GM18505 (cell line): Measurements from ENCODE around the gene CEBPG.

Experiments
- ATAC-seq: cut with Tn5 transposase; IDR thresholded peaks from one replicate; pipeline ENCODE4 v1.9.1; 2021; ENCODE audit not compliant: unreplicated experiment
- POLR2A ChIP-seq: IDR thresholded peaks from 4 replicates; pipeline ENCODE4 v1.6.1; 2011; ENCODE audit warnings: borderline replicate concordance; ENCODE audit not compliant: insufficient read depth, insufficient read length; ENCODE audit errors: extremely low read depth

The CEBPG gene

DNA sequence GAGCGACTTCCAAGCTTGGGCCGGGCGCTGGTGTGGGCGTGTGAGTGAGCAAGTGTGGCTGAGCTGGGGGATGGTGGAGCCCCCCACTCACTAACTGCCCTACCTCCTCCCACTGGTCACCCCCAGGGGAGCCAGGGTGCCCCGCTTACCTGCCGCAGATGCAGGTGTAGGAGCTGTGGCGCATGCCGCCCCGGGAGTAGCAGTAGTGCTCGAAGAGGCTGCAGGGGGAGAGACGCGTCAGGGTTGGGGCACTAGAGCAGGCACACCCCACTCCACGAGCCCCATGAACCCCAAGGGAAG lies 39.9 kb downstream of the CEBPG start:
- ATAC-seq, result no peak
- no peak for TF ChIP-seq POLR2A

DNA sequence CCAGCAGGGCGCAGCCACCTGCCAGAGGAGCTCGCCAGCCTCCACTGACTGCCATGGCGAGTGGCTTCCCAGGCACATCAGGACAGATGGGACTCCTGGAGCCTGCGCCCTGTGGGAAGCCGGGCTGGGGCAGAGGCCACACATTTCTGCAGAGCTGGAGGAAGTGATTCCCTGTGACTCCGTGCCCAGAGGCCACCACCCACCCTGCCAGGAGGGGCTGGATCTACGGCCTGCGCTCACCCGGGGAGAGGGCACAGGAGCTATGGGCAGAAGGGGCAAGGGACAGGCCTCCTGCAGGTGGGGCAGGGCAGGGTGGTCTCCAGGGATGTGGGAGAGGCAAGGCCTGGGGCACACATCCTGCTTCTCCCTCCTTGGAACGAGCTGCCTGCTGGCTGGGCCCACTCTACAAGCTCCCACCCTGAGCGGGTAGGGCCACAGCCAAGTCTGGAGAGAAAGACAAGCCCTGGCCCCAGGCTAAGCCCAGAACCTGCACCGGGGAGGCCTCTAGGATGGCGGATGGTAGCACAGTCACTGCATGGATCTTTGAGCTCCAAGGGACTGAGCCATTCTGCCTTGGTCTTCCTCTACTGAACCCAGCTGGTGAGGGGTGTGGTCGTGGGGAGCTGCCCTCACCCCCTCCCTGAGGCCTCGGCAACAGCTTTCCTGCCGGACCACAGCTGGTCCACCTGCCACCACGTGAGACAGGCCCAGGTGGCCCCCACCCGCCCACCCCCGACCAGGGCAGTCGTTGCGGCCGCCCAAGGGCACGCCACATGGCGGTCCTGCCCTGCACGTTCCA lies 40.6 kb downstream of the CEBPG start:
- no peak for ATAC-seq
- TF ChIP-seq POLR2A, result no peak

DNA sequence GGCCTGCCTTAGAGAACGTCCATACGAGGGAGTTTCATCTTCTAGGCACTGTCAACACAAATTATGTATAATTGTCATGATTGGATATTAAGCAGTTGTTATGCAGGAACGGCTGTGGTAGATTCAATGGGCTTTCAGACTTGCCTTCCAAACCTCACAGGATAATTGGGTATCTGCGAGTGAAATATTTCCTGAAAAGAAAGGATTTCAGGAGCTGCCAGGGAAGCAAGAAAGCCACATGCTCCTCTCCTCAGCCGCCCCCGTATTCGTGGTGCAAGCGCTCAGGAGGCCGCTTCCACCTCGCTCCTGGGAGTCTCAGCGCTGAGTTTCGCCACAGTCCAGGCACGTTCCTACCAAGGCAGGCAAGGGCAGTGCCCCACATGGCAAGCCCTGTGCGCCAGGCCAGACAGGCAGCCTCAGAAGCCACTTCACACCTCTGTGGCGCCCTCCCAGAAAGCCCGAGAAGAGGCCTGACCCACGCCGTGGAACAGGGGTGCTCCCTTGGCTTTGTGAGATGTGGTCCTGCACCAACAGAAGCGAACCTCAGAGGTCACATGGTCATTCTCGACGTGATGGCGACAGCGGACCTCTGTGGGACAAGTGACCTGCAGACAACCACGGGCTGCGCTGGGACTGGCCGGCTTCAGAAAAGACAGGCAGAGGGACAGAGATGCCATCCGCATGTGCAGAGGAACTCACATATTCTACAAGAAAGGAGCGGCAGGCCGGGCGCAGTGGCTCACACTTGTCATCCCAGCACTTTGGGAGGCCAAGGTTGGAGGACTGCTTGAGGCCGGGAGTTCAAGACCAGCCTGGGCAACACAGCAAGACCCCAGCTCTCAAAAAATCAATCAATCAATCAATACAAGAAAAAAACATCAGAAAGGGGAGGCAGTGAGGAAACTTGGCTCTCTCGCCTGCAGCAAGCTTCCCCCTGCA lies 41.4 kb downstream of the CEBPG start:
- no peak for ATAC-seq
- no peak for TF ChIP-seq POLR2A

DNA sequence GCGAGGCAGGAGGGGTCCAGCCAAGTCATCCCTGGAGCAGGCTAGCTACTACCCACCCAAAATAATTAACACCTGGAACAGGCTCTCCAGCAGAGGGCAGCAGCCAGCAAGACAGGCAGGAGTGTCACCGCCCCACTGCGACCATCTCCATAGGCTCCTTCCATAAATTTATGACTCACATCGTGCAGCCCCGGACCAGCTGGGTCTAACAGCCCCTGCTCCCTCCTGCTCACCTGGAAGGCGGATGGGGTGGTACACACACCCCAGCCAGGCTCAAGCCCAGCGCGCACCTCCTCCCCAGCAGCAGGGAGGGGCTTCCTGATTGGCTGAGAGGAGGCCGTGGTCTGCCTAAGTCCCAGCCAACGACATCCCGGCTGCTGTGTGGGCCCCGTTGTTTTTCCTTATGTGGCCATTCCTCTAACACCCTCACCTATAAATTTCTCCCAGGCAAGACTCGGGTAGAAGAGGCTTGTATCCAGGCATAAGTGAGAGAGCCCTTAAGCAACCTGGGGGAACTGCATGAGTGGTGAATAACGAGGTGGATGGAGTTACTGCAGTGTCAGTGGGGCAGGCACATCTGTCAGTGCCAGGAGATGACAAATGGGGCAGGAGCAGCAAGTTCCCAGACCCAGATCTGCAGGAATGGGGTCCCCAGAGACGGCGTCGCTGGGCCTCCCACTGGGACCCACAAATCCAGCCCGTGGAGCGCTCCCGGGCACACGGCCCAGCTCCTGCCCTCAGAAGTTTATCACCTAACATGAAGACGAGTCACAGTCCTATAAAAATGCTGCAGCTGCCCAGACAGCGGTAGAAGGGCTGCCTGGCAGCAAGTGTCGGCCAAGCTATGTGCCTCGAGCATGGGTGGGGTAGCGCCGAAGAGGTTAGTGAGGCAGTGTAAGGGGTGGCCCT lies 43.1 kb downstream of the CEBPG start:
- ATAC-seq, result no peak

DNA sequence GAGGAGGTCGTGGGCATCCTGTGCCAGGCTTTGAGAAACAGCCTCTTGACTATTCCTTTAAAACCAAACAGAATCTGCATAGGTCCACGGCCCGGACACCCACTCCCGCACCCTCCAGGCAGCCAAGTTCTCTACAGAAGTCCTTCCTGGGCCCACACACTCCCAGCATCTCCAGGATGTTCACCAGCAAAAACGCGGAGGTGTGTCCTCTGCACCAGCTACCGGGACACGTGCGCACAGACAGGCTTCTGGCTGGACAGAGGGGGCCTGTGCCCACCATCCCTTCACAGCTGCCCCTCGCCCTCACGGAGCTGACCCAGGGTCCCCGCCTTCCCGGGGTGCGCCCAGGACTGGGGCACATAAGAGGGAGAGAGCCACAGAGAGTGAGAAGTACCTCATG lies 44.2 kb downstream of the CEBPG start:
- ATAC-seq, result no peak
- no peak for TF ChIP-seq POLR2A

More for the DNA sequence above, 43.1 kb downstream of the CEBPG start:
- no peak for TF ChIP-seq POLR2A

DNA sequence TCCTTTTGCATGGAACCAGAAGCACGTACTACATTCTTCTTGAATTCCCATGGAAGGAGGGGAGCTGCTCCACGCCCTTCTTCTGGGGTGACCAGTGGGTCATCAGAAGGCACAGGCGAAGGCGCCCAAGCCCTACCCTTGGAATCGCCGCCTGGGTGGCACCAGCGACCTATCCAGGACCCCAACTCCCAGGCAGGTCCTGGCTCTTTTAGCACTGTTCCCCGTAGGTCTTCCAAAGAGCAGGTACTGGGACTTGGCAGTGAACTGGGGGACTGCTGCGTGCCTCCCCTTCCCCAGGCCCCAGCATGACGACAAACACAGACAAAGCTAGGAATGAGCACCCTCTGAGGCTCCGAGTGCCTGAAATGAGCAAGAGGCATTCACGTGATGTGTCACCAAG lies 45.0 kb downstream of the CEBPG start:
- no peak for ATAC-seq
- no peak for TF ChIP-seq POLR2A

DNA sequence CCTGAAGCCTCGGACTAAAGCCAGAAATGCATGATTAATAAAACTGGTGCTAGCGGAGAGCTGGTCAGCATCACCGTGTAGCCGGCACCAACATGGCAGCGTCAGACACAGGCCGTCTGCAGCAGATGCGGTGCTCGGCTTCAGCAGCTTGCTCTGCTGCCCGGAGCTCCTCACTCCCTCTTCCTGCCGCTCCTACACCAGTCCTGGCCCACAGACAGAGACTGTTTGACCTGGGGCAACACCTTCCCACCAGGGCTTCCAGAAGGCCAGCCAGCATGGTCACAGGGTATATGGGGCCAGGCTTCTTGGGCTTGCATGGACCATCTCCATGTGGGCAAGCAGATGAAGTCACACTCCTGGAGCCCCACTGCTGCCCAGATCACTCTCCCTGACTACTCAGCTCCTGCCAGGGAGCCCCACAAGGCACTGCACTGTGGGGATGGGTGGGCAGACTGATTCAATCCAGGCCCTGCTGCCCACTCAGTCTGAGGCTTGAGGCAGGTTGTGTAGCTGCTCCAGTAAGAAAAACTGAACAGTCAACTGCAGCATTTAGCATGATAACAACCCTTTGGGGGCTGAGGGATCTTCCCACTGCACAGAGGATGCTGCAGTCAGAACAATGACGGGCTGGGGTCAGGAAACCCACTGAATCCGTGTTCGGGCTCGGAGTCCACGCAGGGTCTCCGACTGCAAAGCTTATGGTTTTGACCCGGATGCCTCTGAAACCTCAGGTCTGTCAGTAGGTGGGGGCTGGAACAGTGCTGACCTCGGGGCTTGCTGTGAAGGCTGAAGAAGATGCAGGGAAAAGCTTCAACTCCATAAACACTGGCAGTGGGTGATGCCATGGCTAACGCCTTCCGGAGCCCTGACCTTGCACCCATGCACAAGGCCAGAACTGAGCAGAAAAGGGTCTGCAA lies 45.6 kb downstream of the CEBPG start:
- no peak for ATAC-seq
- TF ChIP-seq POLR2A, result no peak

DNA sequence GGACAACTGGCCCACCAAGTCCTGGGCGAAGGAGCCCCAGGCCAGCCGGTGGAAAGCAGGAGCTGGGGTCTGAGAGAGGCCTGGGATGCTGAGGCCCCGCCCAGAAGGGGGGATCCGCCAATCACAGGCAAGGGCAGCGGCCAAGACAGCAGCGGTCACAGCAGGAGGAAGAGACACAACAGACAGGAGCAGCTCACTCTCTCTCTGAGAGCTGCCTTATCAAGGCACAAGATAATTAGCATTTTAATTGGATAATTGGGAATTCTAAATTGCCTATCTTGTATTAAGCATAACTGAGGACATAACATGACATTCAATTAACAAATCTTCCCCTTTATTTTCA lies 46.2 kb downstream of the CEBPG start:
- no peak for ATAC-seq
- TF ChIP-seq POLR2A, result no peak

DNA sequence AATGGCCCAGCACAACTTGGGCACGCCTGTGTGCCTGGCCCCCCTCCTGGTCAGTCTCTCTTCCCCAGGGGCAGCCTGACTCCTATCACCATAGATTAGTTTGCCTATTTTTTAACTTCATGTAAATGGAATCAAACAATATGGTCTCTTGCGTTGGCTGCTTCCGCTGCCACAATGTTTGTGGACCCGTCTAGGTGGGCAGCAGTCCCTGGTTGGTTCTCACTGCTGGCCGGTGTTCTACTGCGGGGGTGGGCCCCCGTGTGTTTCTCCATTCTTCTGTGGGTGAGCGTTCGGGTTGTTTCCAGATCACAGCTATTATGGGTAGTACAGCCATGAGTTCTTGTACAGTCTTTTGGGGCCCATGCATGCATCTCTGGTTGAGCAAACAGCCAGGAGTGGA lies 47.3 kb downstream of the CEBPG start:
- TF ChIP-seq POLR2A, result no peak
- ATAC-seq, result no peak

DNA sequence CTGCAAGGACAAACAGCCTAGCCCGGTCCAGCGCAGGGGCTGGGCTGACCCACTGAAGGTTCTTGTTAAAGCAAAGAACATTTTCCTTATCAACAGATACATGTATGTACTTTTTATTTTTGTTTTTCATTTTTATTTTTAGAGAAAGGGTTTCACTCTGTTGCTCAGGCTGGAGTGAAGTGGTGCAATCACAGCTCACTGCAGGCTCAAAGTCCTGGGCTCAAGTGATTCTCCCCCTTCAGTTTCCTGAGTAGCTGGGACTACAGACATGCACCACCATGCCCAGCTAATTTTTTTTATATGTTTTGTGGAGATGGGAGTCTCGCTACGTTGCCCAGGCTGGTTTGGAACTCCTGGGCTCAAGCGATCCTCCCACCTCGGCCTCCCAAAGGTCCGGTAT lies 47.9 kb downstream of the CEBPG start:
- no peak for TF ChIP-seq POLR2A
- no peak for ATAC-seq

DNA sequence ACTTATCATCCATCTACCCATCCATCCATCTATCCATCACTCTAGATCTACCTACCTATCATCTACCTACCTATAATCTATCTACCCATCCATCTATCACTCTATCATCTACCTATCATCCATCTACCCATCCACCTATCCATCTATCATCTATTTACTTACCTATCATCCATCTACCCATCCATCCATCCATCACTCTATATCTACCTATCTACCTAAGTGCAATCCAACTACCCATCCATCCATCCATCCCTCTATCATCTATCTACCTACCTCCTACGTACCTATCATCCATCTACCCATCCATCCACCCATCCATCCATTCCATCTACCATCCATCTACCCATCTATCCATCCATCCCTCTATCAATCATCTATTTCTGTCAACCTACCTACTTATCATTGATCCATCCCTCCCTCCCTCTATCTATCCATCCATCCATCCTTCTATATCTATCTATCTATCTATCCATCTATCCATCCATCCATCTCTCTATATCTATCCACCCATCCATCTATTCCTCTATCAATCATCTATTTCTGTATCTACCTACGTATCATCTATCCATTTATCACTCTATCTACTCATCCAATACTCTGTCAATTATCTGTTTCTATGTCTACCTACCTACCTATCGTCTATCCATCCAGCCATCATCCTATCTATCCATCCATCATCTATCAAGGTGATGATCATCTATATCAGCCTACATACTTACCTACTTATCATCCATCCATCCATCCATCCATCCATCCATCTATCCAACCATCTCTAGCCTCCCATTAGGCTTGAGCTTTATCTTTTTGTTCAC lies 49.1 kb downstream of the CEBPG start:
- no peak for TF ChIP-seq POLR2A
- no peak for ATAC-seq
